NCI-H2227 (cell line): ENCODE results near the gene FNDC3A.
"Not testable (repeated sequence)": the region's sequence is repeated elsewhere in the genome, so short reads cannot be mapped to it uniquely, and the experiment has no call there.

Experiments used
- DNase-seq: peaks from one replicate; lab custom pipeline; 2025; ENCODE audit not compliant: unreplicated experiment; lab: John Stamatoyannopoulos, UW

FNDC3A gene

DNA sequence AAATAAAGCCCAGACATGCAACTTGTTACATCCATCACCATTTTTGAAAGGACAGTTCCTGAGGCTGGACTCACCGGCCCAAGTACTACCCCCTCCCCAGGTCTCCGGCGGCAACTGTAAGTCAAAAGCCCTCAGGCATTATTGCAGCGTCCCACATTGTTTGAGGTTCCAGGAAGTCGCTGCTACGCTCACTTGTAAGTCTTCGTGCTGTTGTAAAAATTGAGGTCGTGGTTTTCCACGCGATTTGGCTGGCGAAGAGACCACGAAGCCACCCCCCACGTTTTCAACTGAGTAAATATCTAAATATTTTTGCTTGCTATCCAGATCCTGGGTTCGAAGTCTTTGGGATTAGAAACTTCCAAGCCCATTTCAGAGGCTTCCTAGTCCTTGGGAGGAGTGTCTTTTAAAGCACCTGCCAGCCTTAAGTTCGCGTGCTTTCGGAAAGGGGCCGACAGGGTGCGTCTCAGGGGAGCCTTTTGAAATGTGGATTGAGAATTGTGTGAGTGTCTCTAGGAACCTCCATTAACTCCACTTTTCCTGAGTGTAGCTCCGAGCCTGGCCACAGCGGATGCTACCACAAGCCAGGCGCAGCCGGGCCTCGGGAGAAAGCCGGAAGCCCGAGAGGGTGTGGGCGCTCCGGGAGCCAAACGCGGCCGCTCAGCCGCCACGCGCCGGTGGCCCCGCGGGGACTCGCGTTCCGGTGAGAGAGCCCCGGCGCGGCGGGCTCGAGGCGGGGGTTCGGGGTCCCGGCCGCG, 434 bp upstream of the FNDC3A start:
- peak; percentile 55 for DNase-seq

- no peak for DNase-seq
Measured at GRCh38 chr13:48976576-48977285, 1.0 kb downstream of the FNDC3A start.

DNA sequence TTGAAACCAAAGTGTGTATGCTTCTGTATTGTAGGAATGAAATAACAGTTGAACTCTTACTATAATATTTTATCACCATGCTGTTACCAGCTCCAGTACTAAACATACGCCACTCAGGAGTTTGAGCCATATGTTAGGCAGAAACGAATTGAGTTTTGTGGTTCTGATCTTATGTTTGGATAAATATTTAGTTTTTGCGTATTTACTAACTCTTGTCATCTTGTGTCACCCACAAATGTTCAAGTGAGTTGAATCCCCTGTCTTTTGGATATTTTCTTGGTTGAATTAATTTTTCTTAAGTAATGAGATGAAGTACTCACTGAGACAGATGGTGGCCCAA, 1.5 kb downstream of the FNDC3A start:
- DNase-seq, result no peak

DNA sequence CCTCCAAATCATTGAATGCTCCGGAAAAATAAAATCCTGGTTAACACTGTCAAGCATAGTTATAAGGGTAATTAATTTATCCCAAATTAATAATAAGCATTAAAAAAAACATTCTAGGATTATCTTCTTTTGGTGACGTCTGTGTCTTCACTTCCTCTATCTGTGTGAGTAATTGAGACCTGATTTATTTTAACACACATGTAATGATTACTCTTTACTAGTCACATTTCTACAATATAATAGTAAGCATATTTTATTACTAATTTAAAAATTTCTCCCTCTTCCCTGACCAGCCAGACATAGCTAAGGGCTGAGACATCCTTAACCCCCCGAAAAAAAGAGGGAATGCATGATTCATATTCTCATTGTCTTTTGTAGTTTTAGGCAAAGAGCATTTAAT, 2.3 kb downstream of the FNDC3A start:
- no peak for DNase-seq

GRCh38 chr13:48978942-48979601, 3.4 kb downstream of the FNDC3A start:
- DNase-seq, result no peak

GRCh38 chr13:48979892-48980291, 4.2 kb downstream of the FNDC3A start:
- DNase-seq, result no peak

DNA sequence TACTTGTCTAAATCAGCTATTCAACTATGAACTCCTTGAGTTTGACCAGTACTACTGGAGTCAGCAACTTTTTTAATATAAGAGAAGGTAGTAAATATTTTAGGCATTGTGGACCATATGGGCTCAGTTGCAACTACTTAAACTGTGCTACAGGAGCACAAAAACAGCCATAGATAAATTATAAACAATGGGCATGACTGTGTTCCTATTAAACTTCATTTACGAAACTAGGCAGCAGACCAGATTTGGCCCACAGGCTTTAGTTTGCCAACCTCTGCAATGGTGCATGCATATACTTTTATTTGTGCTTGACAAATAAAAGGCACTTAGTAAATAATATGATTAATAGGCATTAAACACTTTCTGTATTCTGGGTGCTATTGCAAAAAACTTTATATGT, 7.6 kb downstream of the FNDC3A start:
- DNase-seq, result no peak

DNA sequence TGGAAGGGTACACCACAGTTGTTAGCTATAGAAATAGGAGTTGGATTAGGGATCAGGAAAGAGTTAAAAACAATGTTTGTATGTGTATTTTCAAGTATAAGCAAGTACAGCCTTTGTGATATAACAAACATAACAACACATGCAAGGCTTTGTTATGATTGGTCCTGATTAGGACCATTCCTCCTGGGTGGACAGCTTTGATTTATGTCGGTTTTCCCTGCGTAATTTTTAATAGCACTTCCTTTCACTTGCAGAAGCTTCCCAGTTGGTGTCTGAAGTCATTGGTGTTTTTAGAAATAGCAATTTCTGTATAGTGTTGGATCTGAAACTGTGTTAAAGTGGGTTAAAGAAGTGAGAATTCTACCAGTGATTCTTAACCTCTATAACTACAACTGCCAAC, 10.0 kb downstream of the FNDC3A start:
- DNase-seq, result no peak

- DNase-seq, result no peak
Measured at GRCh38 chr13:48990900-48991299, 15.2 kb downstream of the FNDC3A start.

DNA sequence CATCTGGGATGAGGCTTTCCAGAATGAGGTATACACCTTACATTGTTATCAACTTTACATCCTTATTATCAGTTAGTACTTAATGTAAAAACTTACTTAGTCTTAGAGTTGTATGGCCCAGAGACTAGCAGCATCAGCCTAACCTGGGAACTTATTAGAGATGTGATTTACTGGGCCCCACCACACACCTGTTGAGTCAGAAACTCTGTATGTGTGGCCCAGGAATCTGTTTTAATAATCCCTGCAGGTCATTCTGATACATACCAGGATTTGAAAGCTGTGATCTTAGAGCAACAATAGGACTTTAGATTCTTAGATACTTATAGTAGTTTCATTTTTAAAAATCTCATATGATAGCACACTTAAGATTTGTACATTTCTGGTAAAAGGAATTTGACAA, 17.4 kb downstream of the FNDC3A start:
- no peak for DNase-seq

DNA sequence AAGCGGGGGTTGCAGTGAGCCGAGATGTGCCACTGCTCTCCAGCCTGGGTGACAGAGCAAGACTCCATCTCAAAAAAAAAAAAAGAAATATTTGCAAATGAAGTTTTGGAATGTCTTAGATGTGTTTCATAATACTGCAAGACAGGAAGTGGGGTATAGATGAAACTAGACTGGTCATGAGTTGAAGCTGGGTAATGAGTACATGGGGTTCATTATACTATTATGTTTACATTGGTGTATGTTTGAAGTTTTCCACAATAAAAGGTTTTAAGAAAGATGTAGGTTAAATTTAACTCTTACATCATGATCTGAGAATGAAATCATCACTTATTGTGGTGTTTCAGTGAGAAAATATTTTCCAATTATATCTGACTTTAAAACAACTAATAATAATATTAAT, 19.0 kb downstream of the FNDC3A start:
- DNase-seq, result no peak

DNA sequence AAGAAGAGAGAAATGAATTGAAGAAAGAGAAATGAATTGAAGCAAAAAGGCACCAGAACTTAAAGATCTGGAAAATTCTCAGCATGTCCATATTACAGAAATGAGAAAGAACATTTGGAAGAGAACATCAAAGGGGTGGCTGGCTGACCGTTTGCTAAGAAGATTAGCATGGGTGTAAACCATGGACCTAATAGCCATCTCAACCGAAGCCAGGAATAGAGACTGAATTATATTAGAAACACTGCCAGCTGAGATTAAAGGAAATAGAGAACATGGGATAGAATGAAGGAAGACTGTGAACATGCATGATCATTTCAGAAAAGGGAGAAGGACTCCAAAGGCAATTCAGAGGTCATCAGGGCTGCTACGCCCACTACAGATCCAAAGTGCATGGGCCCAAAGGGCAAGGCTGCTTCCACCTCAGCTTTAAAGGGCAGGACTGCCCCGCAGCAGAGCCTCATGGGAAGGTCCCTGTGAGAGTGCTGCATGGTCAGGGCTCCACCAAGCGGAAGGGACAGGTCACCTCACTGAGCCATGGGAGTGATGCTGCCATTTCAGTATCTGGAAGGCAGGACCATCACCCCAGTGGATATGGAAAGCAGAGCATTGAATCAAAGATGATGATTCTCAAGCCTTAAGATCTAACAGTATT, 23.1 kb downstream of the FNDC3A start:
- no peak for DNase-seq

GRCh38 chr13:49000247-49000646, 24.5 kb downstream of the FNDC3A start:
- DNase-seq, result no peak

GRCh38 chr13:49018986-49019635, 43.4 kb downstream of the FNDC3A start:
- not testable (repeated sequence) for DNase-seq

GRCh38 chr13:49020328-49020727, 44.6 kb downstream of the FNDC3A start:
- no peak for DNase-seq

GRCh38 chr13:49020940-49021553, 45.3 kb downstream of the FNDC3A start:
- DNase-seq, result no peak

GRCh38 chr13:49021953-49022352, 46.2 kb downstream of the FNDC3A start:
- no peak for DNase-seq

DNA sequence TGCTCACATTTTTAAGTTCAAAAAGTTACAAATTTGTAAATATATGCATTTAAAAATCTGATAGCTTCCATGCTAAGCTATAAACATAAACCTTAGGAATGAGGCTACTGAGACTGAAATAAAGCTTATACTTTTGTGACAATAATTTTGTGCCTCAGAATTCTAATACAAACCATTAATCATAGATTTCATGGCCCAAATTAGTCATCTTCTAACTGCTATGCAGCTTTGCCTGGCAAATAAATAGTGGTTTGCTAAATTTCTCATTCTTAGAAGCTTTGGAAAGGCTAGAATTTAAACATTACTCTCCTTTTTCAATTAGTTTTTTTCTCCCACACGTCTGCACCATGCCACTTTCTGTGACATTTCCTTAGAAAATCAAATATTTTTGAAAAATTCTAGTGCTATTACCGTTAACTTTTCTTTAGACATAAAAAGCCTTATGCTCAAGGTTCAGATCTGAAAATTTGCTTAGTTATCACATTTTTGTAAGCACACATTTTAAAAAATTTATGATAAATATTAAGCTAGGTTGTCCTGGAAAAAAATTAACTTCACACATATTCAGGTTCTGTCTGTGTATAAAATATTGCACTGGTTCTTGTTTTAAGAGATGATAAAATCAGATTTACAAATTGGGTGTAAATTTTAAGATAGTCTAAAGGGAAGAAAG, 46.9 kb downstream of the FNDC3A start:
- DNase-seq, result no peak

GRCh38 chr13:49023431-49023830, 47.7 kb downstream of the FNDC3A start:
- DNase-seq, result no peak

- DNase-seq, result no peak
Measured at GRCh38 chr13:49026851-49027250, 51.1 kb downstream of the FNDC3A start.
